ENCODE data around the gene GDAP2. TPM values are rescaled to one million over a fixed set of nuclear protein-coding genes. Genes with fewer than 3 reads are reported as not detected.
"Not testable (repeated sequence)": the region's sequence is repeated elsewhere in the genome, so short reads cannot be mapped to it uniquely, and the experiment has no call there.

Gene GDAP2
- polyA plus RNA-seq, 3 donors = 17.8 to 28.7 (median 21.1) TPM

DNA sequence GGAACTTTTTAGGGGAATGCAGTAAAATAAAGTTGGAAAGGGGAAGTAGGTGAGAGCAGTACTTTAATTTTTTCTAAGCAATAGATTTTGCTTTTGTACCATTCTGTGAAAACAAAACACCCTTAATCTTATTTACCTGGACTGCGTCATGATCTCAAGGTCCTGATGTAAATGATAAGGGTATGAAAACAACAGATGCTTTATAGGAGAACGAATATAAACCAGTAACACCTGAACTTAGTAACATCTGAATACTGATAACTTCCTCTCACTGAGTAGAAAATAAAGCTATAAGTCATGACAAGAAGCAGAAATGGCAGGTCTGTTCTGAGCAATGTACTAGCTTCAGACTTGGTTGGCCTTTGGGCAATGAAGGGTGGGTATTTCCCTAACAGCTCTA lies 77.7 kb downstream of the GDAP2 start:
- no peaks in the 10 kb centered on the region for H3K4me1 Mint-ChIP-seq
- H3K27ac Mint-ChIP-seq = no peak overlapping the region
- no peak for DNase-seq
- H3K4me3 ChIP-seq (replicated peaks in 1 of 3; ENCODE audit: low read depth in 2 of 3, low read length in 3 of 3) = no peak overlapping the region
- TF ChIP-seq, protein P1, sequence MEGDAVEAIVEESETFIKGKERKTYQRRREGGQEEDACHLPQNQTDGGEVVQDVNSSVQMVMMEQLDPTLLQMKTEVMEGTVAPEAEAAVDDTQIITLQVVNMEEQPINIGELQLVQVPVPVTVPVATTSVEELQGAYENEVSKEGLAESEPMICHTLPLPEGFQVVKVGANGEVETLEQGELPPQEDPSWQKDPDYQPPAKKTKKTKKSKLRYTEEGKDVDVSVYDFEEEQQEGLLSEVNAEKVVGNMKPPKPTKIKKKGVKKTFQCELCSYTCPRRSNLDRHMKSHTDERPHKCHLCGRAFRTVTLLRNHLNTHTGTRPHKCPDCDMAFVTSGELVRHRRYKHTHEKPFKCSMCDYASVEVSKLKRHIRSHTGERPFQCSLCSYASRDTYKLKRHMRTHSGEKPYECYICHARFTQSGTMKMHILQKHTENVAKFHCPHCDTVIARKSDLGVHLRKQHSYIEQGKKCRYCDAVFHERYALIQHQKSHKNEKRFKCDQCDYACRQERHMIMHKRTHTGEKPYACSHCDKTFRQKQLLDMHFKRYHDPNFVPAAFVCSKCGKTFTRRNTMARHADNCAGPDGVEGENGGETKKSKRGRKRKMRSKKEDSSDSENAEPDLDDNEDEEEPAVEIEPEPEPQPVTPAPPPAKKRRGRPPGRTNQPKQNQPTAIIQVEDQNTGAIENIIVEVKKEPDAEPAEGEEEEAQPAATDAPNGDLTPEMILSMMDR (IDR thresholded peaks at IDR 0.05) = no peak
- peaks cover 0 to 4% (median 0%) of the 10 kb centered on the region in 7 donors for H3K9me3 Mint-ChIP-seq
- WGBS (ENCODE audit: insufficient coverage) = no CpG with 5 or more reads among the region's 2 CpGs
- no peak overlapping the region for H2AFZ ChIP-seq (ENCODE audit: insufficient read depth, low read depth, low read length, poor library complexity, severe bottlenecking)
- no peaks in the 10 kb centered on the region for H3K27me3 Mint-ChIP-seq (ENCODE audit: low read depth in 3 of 3)
- no peaks in the 10 kb centered on the region for H3K36me3 Mint-ChIP-seq
- no peaks in the 10 kb centered on the region for H3K79me2 ChIP-seq (ENCODE audit: insufficient read depth, low read length)
- H3K4me3 Mint-ChIP-seq = no peak overlapping the region
- no peaks in the 10 kb centered on the region for H4K20me1 ChIP-seq (ENCODE audit: insufficient read depth, low read length)
- no peaks in the 10 kb centered on the region for H3K27me3 ChIP-seq (ENCODE audit: control insufficient read depth in 2 of 2, insufficient read depth in 2 of 2, low read length in 2 of 2)
- H3K9me3 ChIP-seq (replicated peaks in 1 of 2; ENCODE audit: control insufficient read depth in 1 of 2, insufficient read depth in 1 of 2, low read length in 2 of 2) = no peaks in the 10 kb centered on the region
- no peak overlapping the region for H3K27ac ChIP-seq (ENCODE audit: low read depth in 1 of 2, low read length in 2 of 2)
- H3K4me1 ChIP-seq (ENCODE audit: control insufficient read depth in 1 of 2, insufficient read depth in 2 of 2, low read length in 2 of 2) = no peaks in the 10 kb centered on the region
- no peaks in the 10 kb centered on the region for H3K36me3 ChIP-seq (replicated peaks in 1 of 2; ENCODE audit: control insufficient read depth in 1 of 2, insufficient read depth in 2 of 2, low read length in 2 of 2)
- H3K9ac ChIP-seq (ENCODE audit: insufficient read depth, low read length, poor library complexity, severe bottlenecking) = no peak overlapping the region
- intact Hi-C loops (cut with micrococcal nuclease) = no loop called here
- no peak overlapping the region for H3K4me2 ChIP-seq (replicated peaks; ENCODE audit: extremely low read depth, low read length, poor library complexity, severe bottlenecking)

DNA sequence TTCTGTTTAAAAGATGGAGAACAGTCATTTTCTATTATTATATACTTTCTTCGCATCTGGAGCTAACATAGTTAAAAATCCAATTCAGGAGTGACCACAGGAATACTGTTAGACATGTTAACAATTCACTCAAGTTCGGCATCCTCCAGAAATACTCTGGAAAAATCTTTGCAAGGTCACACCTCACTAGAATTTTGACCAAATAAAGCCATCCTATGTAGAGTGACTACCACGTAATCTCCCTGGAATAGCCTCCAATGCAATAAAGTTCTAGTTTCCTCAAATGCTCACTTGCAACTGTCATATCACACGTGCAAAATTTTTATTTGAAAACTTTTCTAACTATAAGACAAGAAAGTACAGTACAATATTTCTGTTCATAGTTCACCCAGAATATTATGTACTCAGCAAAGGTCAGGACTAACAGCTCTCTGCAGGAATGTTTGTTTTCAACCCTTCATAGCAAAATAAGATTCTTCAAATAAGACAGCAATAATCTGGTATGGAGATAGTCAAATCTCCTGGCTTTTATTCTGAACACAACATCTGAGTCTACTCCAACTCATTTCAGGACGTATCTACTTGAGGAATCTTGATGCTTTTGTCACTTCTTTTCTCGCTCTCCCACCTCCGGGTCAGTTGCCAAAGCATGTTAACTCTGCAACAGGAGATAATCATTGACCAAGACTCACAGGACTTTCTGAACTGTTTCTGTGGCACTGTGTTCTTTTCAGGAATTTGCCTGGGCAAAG lies 82.6 kb downstream of the GDAP2 start:
- no peak for DNase-seq
- Histone ChIP-seq H3K9ac (ENCODE audit: insufficient read depth, low read length, poor library complexity, severe bottlenecking) (no peak overlapping the region), H3K4me1 (ENCODE audit: control insufficient read depth in 1 of 2, insufficient read depth in 2 of 2, low read length in 2 of 2) (no peaks in the 10 kb centered on the region), H4K20me1 (ENCODE audit: insufficient read depth, low read length) (no peaks in the 10 kb centered on the region), H3K27me3 (ENCODE audit: control insufficient read depth in 2 of 2, insufficient read depth in 2 of 2, low read length in 2 of 2) (no peaks in the 10 kb centered on the region), H3K4me2 (replicated peaks; ENCODE audit: extremely low read depth, low read length, poor library complexity, severe bottlenecking) (no peak overlapping the region), H2AFZ (ENCODE audit: insufficient read depth, low read depth, low read length, poor library complexity, severe bottlenecking) (no peak overlapping the region), H3K36me3 (replicated peaks in 1 of 2; ENCODE audit: control insufficient read depth in 1 of 2, insufficient read depth in 2 of 2, low read length in 2 of 2) (no peaks in the 10 kb centered on the region), H3K9me3 (replicated peaks in 1 of 2; ENCODE audit: control insufficient read depth in 1 of 2, insufficient read depth in 1 of 2, low read length in 2 of 2) (peaks cover 5 to 16% of the 10 kb centered on the region in 2 donors), H3K4me3 (replicated peaks in 1 of 3; ENCODE audit: low read depth in 2 of 3, low read length in 3 of 3) (no peak overlapping the region), H3K79me2 (ENCODE audit: insufficient read depth, low read length) (no peaks in the 10 kb centered on the region), H3K27ac (ENCODE audit: low read depth in 1 of 2, low read length in 2 of 2) (no peak overlapping the region)
- H3K4me1 Mint-ChIP-seq = no peaks in the 10 kb centered on the region
- WGBS (ENCODE audit: insufficient coverage) = 97% methylated on average over 5 of the region's 7 CpGs
- no peak overlapping the region for H3K27ac Mint-ChIP-seq
- TF ChIP-seq, protein P1 (IDR thresholded peaks at IDR 0.05) = no peak
- intact Hi-C loops (cut with micrococcal nuclease) = no loop called here
- no peak overlapping the region for H3K4me3 Mint-ChIP-seq
- no peaks in the 10 kb centered on the region for H3K27me3 Mint-ChIP-seq (ENCODE audit: low read depth in 3 of 3)
- H3K36me3 Mint-ChIP-seq = peaks cover 0 to 8% of the 10 kb centered on the region in 2 donors
- H3K9me3 Mint-ChIP-seq = peaks cover 13 to 30% (median 21%) of the 10 kb centered on the region in 7 donors

GRCh38 chr1:117844478-117844877 lies 84.9 kb downstream of the GDAP2 start:
- H3K36me3 ChIP-seq (replicated peaks in 1 of 2; ENCODE audit: control insufficient read depth in 1 of 2, insufficient read depth in 2 of 2, low read length in 2 of 2); H3K4me3 ChIP-seq (replicated peaks in 1 of 3; ENCODE audit: low read depth in 2 of 3, low read length in 3 of 3); H3K27me3 Mint-ChIP-seq (ENCODE audit: low read depth in 3 of 3); H3K4me3 Mint-ChIP-seq; H3K27ac Mint-ChIP-seq; H3K27ac ChIP-seq (ENCODE audit: low read depth in 1 of 2, low read length in 2 of 2); DNase-seq; H3K27me3 ChIP-seq (ENCODE audit: control insufficient read depth in 2 of 2, insufficient read depth in 2 of 2, low read length in 2 of 2); H3K79me2 ChIP-seq (ENCODE audit: insufficient read depth, low read length); H2AFZ ChIP-seq (ENCODE audit: insufficient read depth, low read depth, low read length, poor library complexity, severe bottlenecking); H3K9ac ChIP-seq (ENCODE audit: insufficient read depth, low read length, poor library complexity, severe bottlenecking); H4K20me1 ChIP-seq (ENCODE audit: insufficient read depth, low read length); H3K4me2 ChIP-seq (replicated peaks; ENCODE audit: extremely low read depth, low read length, poor library complexity, severe bottlenecking); intact Hi-C loops (cut with micrococcal nuclease); H3K4me1 ChIP-seq (ENCODE audit: control insufficient read depth in 1 of 2, insufficient read depth in 2 of 2, low read length in 2 of 2); H3K36me3 Mint-ChIP-seq; H3K4me1 Mint-ChIP-seq: not testable (repeated sequence)
- peaks cover 13 to 31% (median 25%) of the 10 kb centered on the region in 7 donors for H3K9me3 Mint-ChIP-seq
- peaks cover 5 to 16% of the 10 kb centered on the region in 2 donors for H3K9me3 ChIP-seq (replicated peaks in 1 of 2; ENCODE audit: control insufficient read depth in 1 of 2, insufficient read depth in 1 of 2, low read length in 2 of 2)

Data from CD14-positive monocyte (primary cell).